HG03159 (cell line): ENCODE measurements around the gene ZXDC.

Source experiments
- ATAC-seq: cut with Tn5 transposase; IDR thresholded peaks from one replicate; pipeline ENCODE4 v1.9.1; 2021; ENCODE audit warnings: mild to moderate bottlenecking, moderate library complexity; ENCODE audit not compliant: unreplicated experiment

ZXDC gene

GRCh38 chr3:126511291-126511690, 35.6 kb upstream of the ZXDC start:
- no peak for ATAC-seq

GRCh38 chr3:126510308-126510910, 34.7 kb upstream of the ZXDC start:
- ATAC-seq: no peak

- no peak for ATAC-seq
Observed at GRCh38 chr3:126509597-126510307, 34.1 kb upstream of the ZXDC start.

GRCh38 chr3:126508564-126508964, 32.9 kb upstream of the ZXDC start:
- ATAC-seq: no peak

GRCh38 chr3:126507886-126508285, 32.2 kb upstream of the ZXDC start:
- no peak for ATAC-seq

GRCh38 chr3:126503701-126504100, 28.0 kb upstream of the ZXDC start:
- no peak for ATAC-seq

- no peak for ATAC-seq
Observed at GRCh38 chr3:126502656-126503055, 27.0 kb upstream of the ZXDC start.

GRCh38 chr3:126501736-126502135, 26.0 kb upstream of the ZXDC start:
- ATAC-seq: no peak

GRCh38 chr3:126501054-126501453, 25.4 kb upstream of the ZXDC start:
- ATAC-seq: no peak

- ATAC-seq: no peak
Observed at GRCh38 chr3:126500016-126500415, 24.3 kb upstream of the ZXDC start.

GRCh38 chr3:126499401-126499800, 23.7 kb upstream of the ZXDC start:
- no peak for ATAC-seq

- ATAC-seq: no peak
Observed at GRCh38 chr3:126498929-126499328, 23.2 kb upstream of the ZXDC start.

GRCh38 chr3:126498461-126498860, 22.8 kb upstream of the ZXDC start:
- ATAC-seq: no peak

GRCh38 chr3:126497956-126498355, 22.3 kb upstream of the ZXDC start:
- no peak for ATAC-seq

GRCh38 chr3:126496894-126497850, 21.5 kb upstream of the ZXDC start:
- no peak for ATAC-seq

GRCh38 chr3:126495786-126496185, 20.1 kb upstream of the ZXDC start:
- ATAC-seq: no peak

GRCh38 chr3:126494970-126495230, 19.2 kb upstream of the ZXDC start:
- no peak for ATAC-seq

- no peak for ATAC-seq
Observed at GRCh38 chr3:126494204-126494969, 18.7 kb upstream of the ZXDC start.

- no peak for ATAC-seq
Observed at GRCh38 chr3:126493739-126494138, 18.0 kb upstream of the ZXDC start.

- ATAC-seq: no peak
Observed at GRCh38 chr3:126493051-126493450, 17.4 kb upstream of the ZXDC start.
